ENCODE results near the gene KIF12.

GRCh38 chr9:114072184-114073140, 26.6 kb downstream of the KIF12 start:
- no peak for TF ChIP-seq CTCF (IDR thresholded peaks at IDR 0.05)
- no peak for TF ChIP-seq POLR2A (IDR thresholded peaks at IDR 0.05)

Measured in lower leg skin (tissue), 3 donors.